Parathyroid adenoma (tissue), 2 donors: ENCODE data around the gene PRPF40A.

Experiments
- H2AFZ ChIP-seq: fragments of 300-600 bp; sonication (generic); one replicate; pipeline ENCODE4 v1.7.0; 2017; ENCODE audit warnings: antibody characterized with exemption, mild to moderate bottlenecking
- H3K27ac ChIP-seq: fragments of 300-600 bp; sonication (generic); one replicate; pipeline ENCODE4 v1.7.0; 2017
- H3K27me3 ChIP-seq: fragments of 300-600 bp; sonication (generic); one replicate; pipeline ENCODE4 v1.7.0; 2017; ENCODE audit warnings: low read length; ENCODE audit not compliant: control insufficient read depth, insufficient read depth
- H3K36me3 ChIP-seq: fragments of 300-600 bp; sonication (generic); one replicate; pipeline ENCODE4 v1.7.0; 2017; ENCODE audit warnings: low read length; ENCODE audit not compliant: control insufficient read depth, insufficient read depth
- H3K4me1 ChIP-seq: fragments of 300-600 bp; sonication (generic); one replicate; pipeline ENCODE4 v1.7.0; 2017; ENCODE audit warnings: control low read depth
- H3K4me2 ChIP-seq: fragments of 300-600 bp; sonication (generic); one replicate; pipeline ENCODE4 v1.7.0; 2017; ENCODE audit warnings: low read length
- H3K4me3 ChIP-seq: fragments of 300-600 bp; sonication (generic); one replicate; pipeline ENCODE4 v1.7.0; 2017; ENCODE audit warnings: low read depth, low read length
- H3K79me2 ChIP-seq: fragments of 300-600 bp; sonication (generic); one replicate; pipeline ENCODE4 v1.7.0; 2017; ENCODE audit warnings: control low read depth
- H3K9ac ChIP-seq: fragments of 300-600 bp; sonication (generic); one replicate; pipeline ENCODE4 v1.7.0; 2017; ENCODE audit warnings: mild to moderate bottlenecking
- H3K9me3 ChIP-seq: fragments of 300-600 bp; sonication (generic); one replicate; pipeline ENCODE4 v1.7.0; 2017; ENCODE audit warnings: low read length; ENCODE audit not compliant: control insufficient read depth
- CTCF ChIP-seq: fragments of 300-600 bp; sonication (generic); IDR thresholded peaks from one replicate; pipeline ENCODE4 v1.7.0; 2017; ENCODE audit warnings: antibody characterized with exemption, mild to moderate bottlenecking
- donor health status: primary hyperparathyroidism.

PRPF40A gene

GRCh38 chr2:152606941-152607340, 110.3 kb downstream of the PRPF40A start:
- TF ChIP-seq CTCF, result no peak
- Histone ChIP-seq H3K27me3 (no peaks in the 10 kb centered on the region), H2AFZ (no peak overlapping the region), H3K4me1 (peaks cover 4% of the 10 kb centered on the region), H3K36me3 (no peaks in the 10 kb centered on the region), H3K9me3 (no peaks in the 10 kb centered on the region), H3K4me3 (no peak overlapping the region), H3K79me2 (no peaks in the 10 kb centered on the region), H3K4me2 (no peak overlapping the region), H3K27ac (no peak overlapping the region), H3K9ac (no peak overlapping the region)

GRCh38 chr2:152606081-152606480, 111.2 kb downstream of the PRPF40A start:
- Histone ChIP-seq H3K4me1 (peaks cover 4% of the 10 kb centered on the region), H3K27ac (no peak overlapping the region), H3K9ac (no peak overlapping the region), H2AFZ (no peak overlapping the region), H3K27me3 (no peaks in the 10 kb centered on the region), H3K79me2 (no peaks in the 10 kb centered on the region), H3K36me3 (no peaks in the 10 kb centered on the region), H3K9me3 (no peaks in the 10 kb centered on the region), H3K4me2 (no peak overlapping the region), H3K4me3 (no peak overlapping the region)
- no peak for TF ChIP-seq CTCF

- Histone ChIP-seq H2AFZ (no peak overlapping the region), H3K79me2 (no peaks in the 10 kb centered on the region), H3K9me3 (no peaks in the 10 kb centered on the region), H3K27ac (no peak overlapping the region), H3K27me3 (no peaks in the 10 kb centered on the region), H3K4me3 (no peak overlapping the region), H3K4me1 (peaks cover 4% of the 10 kb centered on the region), H3K9ac (no peak overlapping the region), H3K36me3 (no peaks in the 10 kb centered on the region), H3K4me2 (no peak overlapping the region)
- no peak for TF ChIP-seq CTCF
These were observed 114.1 kb downstream of the PRPF40A start for GRCh38 chr2:152603166-152603565.

- H3K36me3 ChIP-seq, result no peaks in the 10 kb centered on the region
- no peak overlapping the region for H3K9ac ChIP-seq
- H3K27me3 ChIP-seq, result no peaks in the 10 kb centered on the region
- no peak overlapping the region for H2AFZ ChIP-seq
- H3K9me3 ChIP-seq, result no peaks in the 10 kb centered on the region
- H3K4me3 ChIP-seq, result no peak overlapping the region
- H3K4me1 ChIP-seq, result peaks cover 1% of the 10 kb centered on the region
- H3K27ac ChIP-seq, result no peak overlapping the region
- no peak overlapping the region for H3K4me2 ChIP-seq
- no peak for TF ChIP-seq CTCF
- H3K79me2 ChIP-seq, result no peaks in the 10 kb centered on the region
These were observed 114.5 kb downstream of the PRPF40A start for GRCh38 chr2:152602750-152603149.
